HCT116 (cell line): ENCODE data around the gene FASLG. TPM values are rescaled to one million over a fixed set of nuclear protein-coding genes. Genes with fewer than 3 reads are reported as not detected.

Source experiments
- ATAC-seq: fragments of 200-7000 bp; cut with Tn5 transposase; 2 replicates; pipeline ENCODE4 v1.9.1; 2020; ENCODE audit warnings: mild to moderate bottlenecking, moderate library complexity
- BruUV-seq: library from RNA; stranded (reverse); fragments of 400-500 nt; replicated peaks from 2 replicates; lab custom pipeline; 2021; lab: Mats Ljungman, UMichigan
- CTCF ChIA-PET: fragments of 300-600 bp; sonication (Branson Sonifier 250); formaldehyde crosslinking; loops from one replicate; lab custom pipeline; 2021; ENCODE audit warnings: antibody characterized with exemption; lab: Charles Lee
- POLR2A ChIA-PET: fragments of 300-600, 350-600 bp; sonication (Branson Sonifier 250); formaldehyde crosslinking; loops from one replicate; lab custom pipeline; 2021; ENCODE audit warnings: antibody characterized with exemption; lab: Charles Lee
- RAD21 ChIA-PET, 2 experiments: fragments of 300-600 bp; sonication (Branson Sonifier 250); formaldehyde crosslinking; loops; one replicate each; lab custom pipeline; 2023; ENCODE audit warnings: low total read pairs in 2 of 2; ENCODE audit not compliant: uncharacterized antibody in 2 of 2, unreplicated experiment in 2 of 2, low non-redundant PET in 1 of 2; lab: Charles Lee
- DNase-seq: peaks from one replicate; pipeline ENCODE4 v3.0.0-alpha.2; 2010; ENCODE audit warnings: low read depth, low spot score
- H2AFZ ChIP-seq: fragments of 200-600 bp; shearing (Covaris generic), sonication (generic); 2 replicates; pipeline ENCODE4 v1.6.1; 2017; ENCODE audit warnings: low read depth, mixed run types, mixed read lengths, antibody characterized with exemption, low read length; ENCODE audit not compliant: poor library complexity, severe bottlenecking
- H3K27ac ChIP-seq: 2 replicates; pipeline ENCODE4 v1.5.1; 2012; ENCODE audit warnings: low read depth, low read length
- H3K27me3 ChIP-seq: fragments of 200-600 bp; sonication (generic); 2 replicates; pipeline ENCODE4 v1.6.1; 2016; ENCODE audit warnings: mixed run types, low read length, mixed read lengths; ENCODE audit not compliant: insufficient read depth
- H3K36me3 ChIP-seq, 2 experiments: fragments of 200-500 bp in 1 of 2; fragments of 200-600 bp in 1 of 2; sonication (Bioruptor generic) in 1 of 2; sonication (generic) in 1 of 2; 2 replicates each; pipeline versions ENCODE4 v1.5.1 to v1.6.1; 2014 to 2016; ENCODE audit warnings: low read length in 2 of 2, inconsistent platforms in 1 of 2, mixed read lengths in 1 of 2, mixed run types in 1 of 2; ENCODE audit not compliant: insufficient read depth in 2 of 2, control insufficient read depth in 1 of 2
- H3K4me1 ChIP-seq, 2 experiments: fragments of 200-600 bp in 1 of 2; sonication (generic) in 1 of 2; 2 replicates each; pipeline versions ENCODE4 v1.5.1 to v1.6.1; 2012 to 2017; ENCODE audit warnings: low read length in 2 of 2, inconsistent platforms in 1 of 2, mild to moderate bottlenecking in 1 of 2, mixed read lengths in 1 of 2, mixed run types in 1 of 2, moderate library complexity in 1 of 2; ENCODE audit not compliant: insufficient read depth in 2 of 2, control insufficient read depth in 1 of 2
- H3K4me2 ChIP-seq: fragments of 200-600 bp; sonication (generic); 2 replicates; pipeline ENCODE4 v1.6.1; 2017; ENCODE audit warnings: mixed run types, low read length, mixed read lengths
- H3K4me3 ChIP-seq, 2 experiments: fragments of 200-600 bp in 1 of 2; sonication (generic) in 1 of 2; replicated peaks in 1 of 2; 2 replicates each; pipeline ENCODE4 v1.5.1; 2011 to 2016; ENCODE audit warnings: low read length in 2 of 2, control low read depth in 1 of 2, low read depth in 1 of 2, mild to moderate bottlenecking in 1 of 2, mixed read lengths in 1 of 2, mixed run types in 1 of 2
- H3K79me2 ChIP-seq: fragments of 200-600 bp; sonication (generic); 2 replicates; pipeline ENCODE4 v1.6.1; 2017; ENCODE audit warnings: mild to moderate bottlenecking, mixed run types, low read length, moderate library complexity, mixed read lengths; ENCODE audit not compliant: insufficient read depth
- H3K9ac ChIP-seq: fragments of 200-600 bp; sonication (generic); 2 replicates; pipeline ENCODE4 v1.6.1; 2016; ENCODE audit warnings: low read length, mixed read lengths
- H3K9me2 ChIP-seq: fragments of 200-600 bp; sonication (generic), shearing (Covaris generic); 2 replicates; pipeline ENCODE4 v1.6.1; 2017; ENCODE audit warnings: mixed run types, mild to moderate bottlenecking, moderate library complexity; ENCODE audit not compliant: insufficient read depth
- H3K9me3 ChIP-seq, 2 experiments: fragments of 200-500 bp in 1 of 2; fragments of 200-600 bp in 1 of 2; sonication (Bioruptor generic) in 1 of 2; sonication (generic) in 1 of 2; 2 replicates each; pipeline ENCODE4 v1.6.1; 2014 to 2017; ENCODE audit warnings: low read length in 2 of 2, mixed read lengths in 2 of 2, inconsistent platforms in 1 of 2, low read depth in 1 of 2, mild to moderate bottlenecking in 1 of 2, mixed run types in 1 of 2, moderate library complexity in 1 of 2; ENCODE audit not compliant: control insufficient read depth in 1 of 2, insufficient read depth in 1 of 2
- H4K20me1 ChIP-seq: fragments of 200-600 bp; sonication (generic), shearing (Covaris generic); 2 replicates; pipeline ENCODE4 v1.6.1; 2017; ENCODE audit warnings: mixed run types, mild to moderate bottlenecking, moderate library complexity; ENCODE audit not compliant: insufficient read depth
- CBX3 ChIP-seq: IDR thresholded peaks from 2 replicates; pipeline ENCODE4 v1.6.1; 2012; ENCODE audit warnings: low read depth
- EZH2 ChIP-seq: fragments of 200-600 bp; sonication (generic); IDR thresholded peaks from 2 replicates; pipeline ENCODE4 v1.6.1; 2017; ENCODE audit warnings: antibody characterized with exemption, mixed run types
- EZH2phosphoT487 ChIP-seq: fragments of 200-600 bp; IDR thresholded peaks from 2 replicates; pipeline ENCODE4 v1.6.1; 2018; ENCODE audit warnings: antibody characterized with exemption, borderline replicate concordance
- POLR2A ChIP-seq: IDR thresholded peaks from 2 replicates; pipeline ENCODE4 v1.7.0; 2011; ENCODE audit warnings: borderline replicate concordance; ENCODE audit not compliant: insufficient read depth, insufficient read length; ENCODE audit errors: extremely low read depth
- RAD21 ChIP-seq: IDR thresholded peaks from 2 replicates; pipeline ENCODE4 v1.6.1; 2012; ENCODE audit warnings: low read depth, mild to moderate bottlenecking
- SIN3A ChIP-seq: IDR thresholded peaks from 2 replicates; pipeline ENCODE4 v1.6.1; 2012; ENCODE audit warnings: low read depth
- SP1 ChIP-seq: IDR thresholded peaks from 2 replicates; pipeline ENCODE4 v1.6.1; 2012; ENCODE audit warnings: low read depth
- SRF ChIP-seq: IDR thresholded peaks from 2 replicates; pipeline ENCODE4 v1.6.1; 2012; ENCODE audit warnings: low read depth
- ZFX ChIP-seq: fragments of 450-650 bp; IDR thresholded peaks from 2 replicates; pipeline ENCODE4 v1.6.1; 2017
- ZNF274 ChIP-seq: fragments of 200-500 bp; sonication (Bioruptor generic); IDR thresholded peaks from 2 replicates; pipeline ENCODE4 v1.6.1; 2014; ENCODE audit warnings: mild to moderate bottlenecking, low read depth, low read length, inconsistent platforms
- intact Hi-C: fragments of 100-400 bp; cut with micrococcal nuclease; formaldehyde crosslinking; loops from 2 replicates; pipeline ENCODE4 v1.10.0; 2022
- total RNA-seq: library from RNA; stranded (reverse); gene quantifications from one replicate; pipeline ENCODE4 v1.2.1, GENCODE V29; 2021; ENCODE audit not compliant: unreplicated experiment
- TF ChIP-seq, protein P1 (sequence below): IDR thresholded peaks from 2 replicates; pipeline ENCODE4 v1.6.1; 2012

Gene FASLG
- total RNA-seq, 1 experiment from 2014 or later: not detected

DNA sequence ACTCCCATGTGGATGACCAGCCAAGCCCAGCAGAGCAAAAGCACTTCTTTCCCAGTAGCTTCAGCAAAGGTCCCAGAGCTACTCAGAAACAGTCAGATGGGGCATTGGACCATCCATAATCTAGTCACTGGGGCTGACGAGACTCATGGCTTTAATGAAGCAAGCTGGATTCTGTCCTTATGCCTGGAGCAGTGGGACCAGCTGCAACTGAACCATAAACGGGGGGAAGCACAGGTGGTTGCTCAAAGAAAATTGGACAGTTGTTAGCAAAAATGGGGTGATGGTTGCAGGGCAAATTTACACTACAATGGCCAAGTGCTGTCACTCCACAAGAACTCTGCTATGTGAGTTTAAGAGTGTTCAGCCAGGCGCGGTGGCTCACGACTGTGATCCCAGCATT, 17.4 kb upstream of the FASLG start:
- no peaks in the 10 kb centered on the region for H3K36me3 ChIP-seq
- H3K4me1 ChIP-seq: peaks cover 12 to 47% of the 10 kb centered on the region in 2 experiments
- no peaks in the 10 kb centered on the region for H3K79me2 ChIP-seq
- intact Hi-C loops: no loop called here
- ChIA-PET CTCF (no interaction called here), RAD21 (no interaction called here), POLR2A (no interaction called here)
- no peaks in the 10 kb centered on the region for H4K20me1 ChIP-seq
- no peak for DNase-seq
- TF ChIP-seq, protein P1, sequence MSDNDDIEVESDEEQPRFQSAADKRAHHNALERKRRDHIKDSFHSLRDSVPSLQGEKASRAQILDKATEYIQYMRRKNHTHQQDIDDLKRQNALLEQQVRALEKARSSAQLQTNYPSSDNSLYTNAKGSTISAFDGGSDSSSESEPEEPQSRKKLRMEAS: no peak
- no peak for TF ChIP-seq EZH2phosphoT487
- TF ChIP-seq CBX3: no peak
- no peak for TF ChIP-seq SIN3A
- TF ChIP-seq ZFX: no peak
- TF ChIP-seq SRF: no peak
- no peak for TF ChIP-seq POLR2A
- no peak for TF ChIP-seq RAD21
- no peak for TF ChIP-seq EZH2
- no peak for TF ChIP-seq ZNF274
- ATAC-seq: no peak
- no peak overlapping the region for H3K27ac ChIP-seq
- no peak overlapping the region for H3K4me2 ChIP-seq
- H3K9me3 ChIP-seq: no peaks in the 10 kb centered on the region
- no peak overlapping the region for H3K9ac ChIP-seq
- no TSS peak for BruUV-seq
- no peaks in the 10 kb centered on the region for H3K9me2 ChIP-seq
- no peak overlapping the region for H2AFZ ChIP-seq
- no peak overlapping the region for H3K4me3 ChIP-seq
- no peaks in the 10 kb centered on the region for H3K27me3 ChIP-seq

DNA sequence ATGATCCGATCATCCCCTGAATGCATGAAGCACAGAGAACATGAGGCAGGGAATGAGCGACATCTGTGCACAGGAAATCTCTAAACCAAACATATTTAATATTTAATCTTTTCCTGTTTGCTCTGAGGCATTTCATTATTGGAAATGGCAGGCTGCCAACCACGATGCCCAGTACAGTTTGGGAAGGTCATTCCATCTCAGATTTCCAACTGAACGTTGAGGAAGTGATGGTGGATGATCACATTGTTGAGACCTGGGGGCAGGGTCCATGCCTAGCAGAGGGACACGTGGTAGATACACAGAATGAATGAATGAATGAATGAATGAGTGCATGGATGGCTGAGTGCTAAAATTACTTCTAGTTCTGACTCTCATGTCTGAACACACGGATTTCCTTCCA, 15.9 kb upstream of the FASLG start:
- TF ChIP-seq SP1: 0 out of 2 replicates have a peak, but pooled peaks have one; percentile 27
- no peak for TF ChIP-seq SRF
- ChIA-PET RAD21 (no interaction called here), POLR2A (no interaction called here), CTCF (no interaction called here)
- Histone ChIP-seq H4K20me1 (no peaks in the 10 kb centered on the region), H3K9ac (no peak overlapping the region), H3K4me3 (no peak overlapping the region), H3K27ac (no peak overlapping the region), H3K9me3 (no peaks in the 10 kb centered on the region), H3K9me2 (no peaks in the 10 kb centered on the region), H3K79me2 (no peaks in the 10 kb centered on the region), H3K4me1 (peaks cover 12 to 39% of the 10 kb centered on the region in 2 experiments), H3K4me2 (peak overlapping the region; percentile 37), H3K36me3 (no peaks in the 10 kb centered on the region), H2AFZ (peak overlapping the region; percentile 70), H3K27me3 (no peaks in the 10 kb centered on the region)
- BruUV-seq: no TSS peak
- ATAC-seq (no peak), DNase-seq (no peak)
- intact Hi-C loops: no loop called here
